ENCODE data around the gene MILR1.
"Not testable (repeated sequence)": the region's sequence is repeated elsewhere in the genome, so short reads cannot be mapped to it uniquely, and the experiment has no call there.

The MILR1 gene

GRCh38 chr17:64480951-64481350, 32.0 kb downstream of the MILR1 start:
- DNase-seq: no peak

- DNase-seq: no peak
Measured at GRCh38 chr17:64484380-64484779, 35.5 kb downstream of the MILR1 start.

- DNase-seq: no peak
Measured at GRCh38 chr17:64488301-64488700, 39.4 kb downstream of the MILR1 start.

GRCh38 chr17:64491034-64491860, 42.3 kb downstream of the MILR1 start:
- peak; percentile 60 to 77 for DNase-seq

GRCh38 chr17:64491994-64492393, 43.1 kb downstream of the MILR1 start:
- no peak for DNase-seq

GRCh38 chr17:64492481-64493109, 43.7 kb downstream of the MILR1 start:
- peak; percentile 54 to 56 for DNase-seq

- no peak for DNase-seq
Measured at GRCh38 chr17:64494121-64494520, 45.2 kb downstream of the MILR1 start.

- not testable (repeated sequence) for DNase-seq
Measured at GRCh38 chr17:64495300-64495699, 46.4 kb downstream of the MILR1 start.

- DNase-seq: no peak
Measured at GRCh38 chr17:64496348-64496785, 47.5 kb downstream of the MILR1 start.

GRCh38 chr17:64496786-64497564, 48.1 kb downstream of the MILR1 start, which contains the start of gene POLG2:
TSS of gene POLG2 (minus strand) at chr17:64497054. CDS start at chr17:64496968, 86 bp downstream.
- peak; percentile 97 for DNase-seq

GRCh38 chr17:64497565-64498035, 48.7 kb downstream of the MILR1 start:
- DNase-seq: peak; percentile 74 to 81

GRCh38 chr17:64498308-64499203, 49.6 kb downstream of the MILR1 start:
- DNase-seq: no peak

- DNase-seq: no peak
Measured at GRCh38 chr17:64499805-64500486, 51.0 kb downstream of the MILR1 start.

- no peak for DNase-seq
Measured at GRCh38 chr17:64500487-64500859, 51.6 kb downstream of the MILR1 start.

GRCh38 chr17:64500862-64501765, 52.2 kb downstream of the MILR1 start:
- no peak for DNase-seq

- DNase-seq: no peak
Measured at GRCh38 chr17:64502021-64502420, 53.1 kb downstream of the MILR1 start.

- DNase-seq: no peak
Measured at GRCh38 chr17:64502809-64503208, 53.9 kb downstream of the MILR1 start.

GRCh38 chr17:64503341-64503740, 54.4 kb downstream of the MILR1 start:
- no peak for DNase-seq

- DNase-seq: no peak
Measured at GRCh38 chr17:64503821-64504768, 55.2 kb downstream of the MILR1 start.

Measured in Kasumi-1 (cell line).